ENCODE results near the gene CD24. TPM values are rescaled to one million over a fixed set of nuclear protein-coding genes. Genes with fewer than 3 reads are reported as not detected.

CD24 gene
- total and polyA plus RNA-seq, 8 donors = 132 to 854 (median 462) TPM

DNA sequence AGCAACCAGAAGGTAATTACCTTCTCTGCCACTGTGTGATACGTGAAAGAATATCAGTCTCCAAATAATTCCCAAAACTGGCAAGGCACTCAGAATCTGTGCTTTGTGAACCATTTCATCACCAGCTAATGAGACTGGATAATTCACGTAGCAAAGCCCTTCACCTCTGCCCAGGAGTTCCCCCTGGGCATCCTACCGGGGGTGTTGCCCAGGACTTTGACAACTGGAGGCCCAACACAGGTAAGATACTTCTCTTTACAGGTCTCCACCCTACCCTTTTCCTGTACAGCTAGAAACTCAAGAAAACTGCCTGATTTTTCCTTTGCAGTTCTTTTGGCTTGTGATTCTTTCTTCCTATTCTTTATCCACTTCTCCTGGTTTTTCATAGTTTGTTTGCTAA lies 2.7 kb upstream of the CD24 start:
- 23 to 50% (median 46%) methylated on average over 3 of the region's 3 CpGs for WGBS, 5 donors

DNA sequence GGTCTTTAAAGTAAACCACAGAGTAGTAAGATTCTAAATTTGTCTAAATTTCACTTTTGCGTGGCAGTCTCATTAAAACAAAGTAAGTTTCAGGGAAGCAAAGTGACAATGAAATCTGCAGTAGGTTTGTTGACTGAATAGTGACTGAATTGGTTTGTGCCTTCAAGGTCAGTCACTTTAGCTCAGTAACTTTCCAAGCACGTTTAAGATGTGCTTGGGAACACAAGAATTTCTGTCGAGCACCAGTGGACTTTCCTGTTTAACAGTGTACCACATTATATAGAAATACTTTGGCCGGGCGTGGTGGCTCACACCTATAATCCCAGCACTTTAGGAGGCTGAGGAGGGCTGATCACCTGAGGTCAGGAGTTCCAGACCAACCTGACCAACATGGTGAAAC lies 1.7 kb upstream of the CD24 start:
- peak overlapping the region; percentile 19 to 95 (median 92) for H3K27ac ChIP-seq
- intact Hi-C loops (cut with DNase I; ENCODE audit: low total_unique reads) = no loop called here
- H3K36me3 ChIP-seq = no peaks in the 10 kb centered on the region
- H3K4me1 ChIP-seq = peaks cover 4 to 47% (median 34%) of the 10 kb centered on the region in 4 donors
- TF ChIP-seq POLR2AphosphoS5 (IDR thresholded peaks at IDR 0.05) = peak in 1 of 3 donors; percentile 19
- TF ChIP-seq, protein P1, sequence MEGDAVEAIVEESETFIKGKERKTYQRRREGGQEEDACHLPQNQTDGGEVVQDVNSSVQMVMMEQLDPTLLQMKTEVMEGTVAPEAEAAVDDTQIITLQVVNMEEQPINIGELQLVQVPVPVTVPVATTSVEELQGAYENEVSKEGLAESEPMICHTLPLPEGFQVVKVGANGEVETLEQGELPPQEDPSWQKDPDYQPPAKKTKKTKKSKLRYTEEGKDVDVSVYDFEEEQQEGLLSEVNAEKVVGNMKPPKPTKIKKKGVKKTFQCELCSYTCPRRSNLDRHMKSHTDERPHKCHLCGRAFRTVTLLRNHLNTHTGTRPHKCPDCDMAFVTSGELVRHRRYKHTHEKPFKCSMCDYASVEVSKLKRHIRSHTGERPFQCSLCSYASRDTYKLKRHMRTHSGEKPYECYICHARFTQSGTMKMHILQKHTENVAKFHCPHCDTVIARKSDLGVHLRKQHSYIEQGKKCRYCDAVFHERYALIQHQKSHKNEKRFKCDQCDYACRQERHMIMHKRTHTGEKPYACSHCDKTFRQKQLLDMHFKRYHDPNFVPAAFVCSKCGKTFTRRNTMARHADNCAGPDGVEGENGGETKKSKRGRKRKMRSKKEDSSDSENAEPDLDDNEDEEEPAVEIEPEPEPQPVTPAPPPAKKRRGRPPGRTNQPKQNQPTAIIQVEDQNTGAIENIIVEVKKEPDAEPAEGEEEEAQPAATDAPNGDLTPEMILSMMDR (IDR thresholded peaks at IDR 0.05) = no peak
- H3K27me3 ChIP-seq = peaks cover 0 to 85% (median 24%) of the 10 kb centered on the region in 3 donors
- H3K9me3 ChIP-seq = no peaks in the 10 kb centered on the region
- WGBS, 5 donors = 41 to 60% (median 49%) methylated on average over 5 of the region's 5 CpGs
- DNase-seq = peak in 1 of 2 donors; percentile 44
- peak overlapping the region in 1 of 4 donors; percentile 79 for H3K4me3 ChIP-seq

More for the DNA sequence above, 2.7 kb upstream of the CD24 start:
- H3K36me3 ChIP-seq = no peaks in the 10 kb centered on the region
- intact Hi-C loops (cut with DNase I; ENCODE audit: low total_unique reads) = no loop called here
- DNase-seq = no peak
- H3K4me1 ChIP-seq = peaks cover 4 to 47% (median 34%) of the 10 kb centered on the region in 4 donors
- H3K4me3 ChIP-seq = no peak overlapping the region
- peaks cover 0 to 78% (median 24%) of the 10 kb centered on the region in 3 donors for H3K27me3 ChIP-seq
- H3K9me3 ChIP-seq = no peaks in the 10 kb centered on the region
- H3K27ac ChIP-seq = peak overlapping the region in 4 of 5 donors; percentile 11 to 94 (median 92)
- TF ChIP-seq EP300 (IDR thresholded peaks at IDR 0.05) = no peak
- TF ChIP-seq POLR2A (IDR thresholded peaks at IDR 0.05) = no peak
- TF ChIP-seq POLR2AphosphoS5 (IDR thresholded peaks at IDR 0.05) = no peak
- TF ChIP-seq, protein P1 (IDR thresholded peaks at IDR 0.05) = no peak

DNA sequence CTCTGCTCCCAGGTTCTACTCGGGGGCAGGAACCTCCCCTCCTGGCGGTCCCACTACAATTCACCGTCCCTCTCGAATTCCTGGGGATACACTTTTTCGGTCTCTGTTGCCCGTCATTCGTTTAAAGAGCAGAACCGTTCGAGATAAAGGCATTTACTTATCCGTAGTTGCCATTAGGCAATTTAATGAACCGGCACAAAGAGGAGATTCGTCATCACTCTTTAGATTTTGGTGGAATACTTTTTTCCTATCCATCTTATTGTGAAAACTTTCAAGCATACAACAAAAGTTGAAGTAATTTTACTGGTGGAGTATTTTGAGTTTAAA lies 1.2 kb upstream of the CD24 start:
- Histone ChIP-seq H3K9me3 (no peaks in the 10 kb centered on the region), H3K4me3 (peak overlapping the region; percentile 58 to 79 (median 72)), H3K4me1 (peaks cover 4 to 47% (median 34%) of the 10 kb centered on the region in 4 donors), H3K36me3 (no peaks in the 10 kb centered on the region), H3K27me3 (peaks cover 0 to 84% (median 24%) of the 10 kb centered on the region in 3 donors), H3K27ac (peak overlapping the region; percentile 92 to 96 (median 94))
- no peak for DNase-seq
- intact Hi-C loops (cut with DNase I; ENCODE audit: low total_unique reads) = no loop called here
- 1 to 6% (median 3%) methylated on average over 12 of the region's 12 CpGs for WGBS, 5 donors
- TF ChIP-seq POLR2A (IDR thresholded peaks at IDR 0.05) = no peak
- TF ChIP-seq, protein P1 (IDR thresholded peaks at IDR 0.05) = no peak
- TF ChIP-seq POLR2AphosphoS5 (IDR thresholded peaks at IDR 0.05) = no peak
- no peak for TF ChIP-seq EP300 (IDR thresholded peaks at IDR 0.05)

DNA sequence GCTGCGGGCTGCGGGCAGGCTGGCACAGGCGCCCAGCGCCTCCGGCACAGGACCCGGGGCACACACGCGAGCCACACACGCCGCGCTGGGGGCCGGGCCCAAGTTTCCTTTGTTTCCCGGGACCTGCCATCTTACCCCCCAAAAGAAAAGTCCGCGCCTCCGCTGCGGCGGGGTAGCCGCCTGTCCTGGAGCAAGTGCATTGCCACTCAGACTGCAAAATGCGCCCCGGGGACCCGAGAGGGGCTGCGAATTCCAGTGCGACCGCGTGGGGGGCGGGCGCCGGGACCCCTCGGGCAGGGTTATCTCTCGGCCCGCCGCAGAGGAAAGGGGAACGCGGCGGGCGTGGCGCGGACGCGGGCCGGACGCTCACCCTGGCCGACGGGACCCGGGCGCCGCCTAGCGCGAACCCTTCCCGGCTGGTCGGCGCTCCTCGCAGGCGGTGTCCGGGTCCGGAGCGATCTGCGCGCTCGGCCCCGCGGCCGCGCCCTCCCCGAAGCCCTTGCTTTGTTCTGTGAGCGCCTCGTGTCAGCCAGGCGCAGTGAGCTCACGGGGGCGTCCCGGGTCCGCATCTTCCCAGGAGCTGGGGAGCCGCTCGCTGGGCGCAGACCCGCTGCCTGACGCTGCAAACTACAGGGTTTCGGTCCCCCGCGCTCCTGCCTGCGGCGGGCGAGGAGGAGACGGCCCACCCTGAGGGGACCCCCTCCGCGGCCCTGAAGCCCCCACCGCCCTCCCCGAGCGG lies 639 bp upstream of the CD24 start:
- H3K27ac ChIP-seq = peak overlapping the region; percentile 92 to 96 (median 94)
- intact Hi-C loops (cut with DNase I; ENCODE audit: low total_unique reads) = no loop called here

More for the DNA sequence above, 639 bp upstream of the CD24 start:
- H3K27me3 ChIP-seq = peaks cover 0 to 78% (median 24%) of the 10 kb centered on the region in 3 donors
- H3K4me1 ChIP-seq = peaks cover 4 to 47% (median 34%) of the 10 kb centered on the region in 4 donors
- no peak for TF ChIP-seq EP300 (IDR thresholded peaks at IDR 0.05)
- TF ChIP-seq, protein P1 (IDR thresholded peaks at IDR 0.05) = peak in 2 of 7 experiments; percentile 13 to 27
- peak overlapping the region; percentile 58 to 79 (median 72) for H3K4me3 ChIP-seq
- H3K36me3 ChIP-seq = no peaks in the 10 kb centered on the region
- no peaks in the 10 kb centered on the region for H3K9me3 ChIP-seq
- DNase-seq = peak; percentile 75 to 82
- 0 to 2% (median 0%) methylated on average over 5 to 90 of the region's 90 CpGs for WGBS, 5 donors

Measured in stomach (tissue), 9 donors.